GM18502 (cell line): ENCODE measurements around the gene MYL7.
"Not testable (repeated sequence)": the region's sequence is repeated elsewhere in the genome, so short reads cannot be mapped to it uniquely, and the experiment has no call there.

ENCODE experiments used
- ATAC-seq: cut with Tn5 transposase; IDR thresholded peaks from one replicate; pipeline ENCODE4 v1.9.1; 2021; ENCODE audit warnings: mild to moderate bottlenecking; ENCODE audit not compliant: unreplicated experiment, poor library complexity

Gene MYL7

DNA sequence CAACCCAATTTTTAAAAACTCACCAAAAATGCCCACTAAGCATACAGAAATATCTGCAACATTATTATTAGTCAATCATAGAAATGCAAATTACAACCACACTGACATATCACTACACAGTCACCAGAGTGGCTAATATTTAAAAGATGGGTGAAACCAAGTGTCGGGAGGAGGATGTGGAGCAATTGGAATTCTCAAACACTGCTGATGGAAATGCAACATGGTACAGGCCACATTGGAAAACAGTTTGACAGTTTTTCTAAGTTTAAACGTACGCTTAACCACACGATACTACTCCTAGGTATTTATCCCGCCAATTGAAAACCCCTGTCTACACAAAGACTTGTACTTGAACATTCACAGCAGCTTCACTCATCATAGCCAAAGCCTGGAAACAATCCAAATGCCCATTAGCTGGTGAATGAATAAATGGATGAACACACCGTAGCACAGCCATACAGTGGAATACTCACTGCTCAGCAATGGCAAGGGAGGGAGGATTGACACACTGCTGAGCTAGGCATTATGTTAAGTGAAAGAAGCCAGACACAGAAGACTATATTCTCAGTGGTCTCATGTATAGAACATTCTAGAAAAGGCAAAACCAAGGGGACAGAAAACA is 31.8 kb upstream of the MYL7 start:
- ATAC-seq = no peak

DNA sequence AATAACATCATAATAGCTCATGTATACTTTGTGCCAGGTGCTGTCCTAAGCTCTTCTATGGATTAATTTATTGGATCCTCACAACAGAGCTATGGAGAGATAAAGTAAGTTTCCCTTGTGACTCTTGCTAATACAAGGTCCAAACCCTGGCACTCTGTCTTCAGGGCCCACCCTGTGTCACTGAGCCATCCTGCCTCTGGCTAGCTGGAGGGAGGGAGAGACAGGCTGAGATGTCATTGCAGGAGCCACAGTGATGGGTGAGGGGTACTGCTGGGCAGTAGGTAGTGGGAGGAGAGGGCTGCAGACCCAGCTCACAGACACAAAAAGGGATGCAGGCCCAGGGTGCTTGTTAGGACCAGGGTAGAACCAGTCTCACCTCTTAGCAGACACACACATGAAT is 31.2 kb upstream of the MYL7 start:
- no peak for ATAC-seq

DNA sequence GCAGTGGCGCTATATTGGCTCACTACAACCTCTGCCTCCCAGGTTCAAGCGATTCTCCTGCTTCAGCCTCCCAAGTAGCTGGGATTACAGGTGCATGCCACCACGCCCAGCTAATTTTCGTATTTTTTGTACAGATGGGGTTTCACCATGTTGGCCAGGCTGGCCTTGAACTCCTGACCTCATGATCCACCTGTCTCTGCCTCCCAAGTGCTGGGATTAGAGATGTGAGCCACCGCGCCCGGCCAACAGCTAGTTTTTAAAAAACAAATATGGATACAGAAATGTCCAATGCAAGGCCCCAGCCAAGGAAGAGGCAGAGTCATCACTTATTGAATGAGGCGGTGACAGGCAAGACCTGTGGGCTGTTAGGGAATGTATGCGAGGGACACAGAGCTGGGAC is 30.8 kb upstream of the MYL7 start:
- not testable (repeated sequence) for ATAC-seq

DNA sequence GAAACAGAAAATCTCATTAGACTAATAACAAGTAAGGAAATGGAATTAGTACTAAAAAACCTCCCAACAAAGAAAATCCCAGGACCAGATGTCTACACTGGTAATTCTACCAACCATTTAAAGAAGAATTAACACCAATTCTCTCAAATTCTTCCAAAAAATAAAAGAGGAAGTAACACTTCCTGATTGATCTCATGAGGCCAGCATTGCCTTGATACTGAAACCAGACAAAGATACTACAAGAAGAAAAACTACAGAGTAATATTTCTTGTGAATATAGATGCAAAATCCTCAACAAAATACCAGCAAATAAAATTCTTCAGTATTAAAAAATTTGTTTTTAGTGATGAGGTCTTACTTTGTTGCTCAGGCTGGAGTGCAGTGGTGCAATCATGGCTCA is 26.8 kb upstream of the MYL7 start:
- ATAC-seq = no peak

DNA sequence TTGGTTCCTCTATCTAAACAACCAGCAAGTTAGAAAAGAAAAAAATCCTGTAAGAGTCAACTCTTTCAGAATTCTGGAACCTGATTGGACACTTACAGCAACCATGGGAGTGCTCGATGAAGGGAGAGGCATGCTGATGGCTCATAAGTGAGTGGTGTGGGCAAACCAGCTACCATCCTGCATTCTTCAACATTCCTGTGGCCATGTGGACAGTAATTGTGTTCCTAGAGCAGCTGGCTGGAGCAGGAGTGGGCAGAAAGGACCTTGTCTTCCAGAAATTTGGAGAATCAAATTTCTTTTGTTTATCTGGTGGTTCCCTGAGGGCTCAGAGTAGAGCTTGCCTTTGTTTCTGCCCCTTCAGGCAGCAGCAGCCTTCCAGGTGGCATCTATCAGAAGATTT is 22.5 kb upstream of the MYL7 start:
- ATAC-seq = no peak

DNA sequence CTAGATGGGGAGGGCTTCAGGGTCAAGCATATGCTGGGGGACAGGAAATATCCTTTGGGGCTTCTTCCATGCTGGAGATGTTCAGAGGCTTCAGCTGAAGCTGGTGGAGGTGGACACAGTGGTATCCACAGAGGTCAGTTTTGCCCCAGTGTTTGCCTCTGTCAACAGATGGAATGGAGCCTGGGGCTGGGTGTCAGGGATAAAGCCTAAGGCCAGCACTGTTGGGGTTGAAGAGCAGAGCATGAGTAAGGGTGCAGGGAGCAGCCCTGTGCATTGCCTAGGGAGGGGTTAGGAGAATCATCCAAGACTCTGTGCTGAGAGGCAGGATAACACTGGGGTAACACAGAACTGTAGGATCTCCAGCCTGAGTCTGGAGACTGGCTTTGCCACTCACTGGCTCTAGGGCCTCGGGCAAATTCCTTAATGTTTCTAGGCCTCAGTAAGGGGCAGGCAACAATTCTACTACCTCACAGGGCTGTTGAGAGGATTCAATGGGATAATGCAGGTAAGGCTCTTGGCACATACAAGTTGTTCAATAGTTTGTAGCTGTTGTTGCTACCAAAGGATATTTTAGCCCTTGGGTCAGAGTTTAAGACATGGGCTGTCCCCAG is 21.8 kb upstream of the MYL7 start:
- ATAC-seq = no peak

DNA sequence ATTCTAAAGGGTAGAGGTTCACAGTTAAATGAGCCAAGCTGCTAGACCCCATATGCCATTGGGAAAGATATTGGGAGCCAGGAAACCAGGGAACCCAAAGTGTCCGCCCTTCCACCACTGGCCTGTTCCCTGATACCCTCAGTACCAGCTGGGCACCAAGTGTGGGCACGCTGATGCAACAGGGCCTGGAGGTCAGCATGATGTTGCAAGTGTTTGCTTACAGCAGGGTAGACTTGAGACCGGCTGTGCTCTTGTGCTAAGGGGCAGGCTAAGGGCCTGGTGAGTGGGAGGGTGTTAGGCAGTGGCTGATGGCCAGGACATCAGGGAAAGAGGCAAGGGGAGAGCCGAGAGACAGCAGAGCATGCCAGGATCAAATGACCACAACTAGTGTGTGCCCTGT is 21.0 kb upstream of the MYL7 start:
- no peak for ATAC-seq

DNA sequence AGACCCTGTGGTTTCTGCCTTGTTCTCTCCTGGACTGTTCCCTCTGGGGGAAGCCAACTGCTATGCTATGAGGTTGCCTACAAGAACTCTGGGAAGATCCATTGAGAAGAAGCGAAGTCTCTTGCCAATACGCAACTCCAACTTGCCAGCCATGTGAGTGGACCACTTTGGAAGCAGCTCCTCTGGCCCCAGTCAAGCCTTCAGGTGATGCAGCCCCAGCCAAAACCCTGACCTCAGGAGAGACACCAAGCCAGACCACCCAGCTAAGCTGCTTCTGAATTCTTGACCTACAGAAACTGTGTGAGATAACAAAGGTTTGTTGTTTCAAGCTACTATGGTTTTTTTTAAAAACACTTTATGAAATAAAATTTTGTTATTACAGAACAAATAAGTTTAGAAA is 20.2 kb upstream of the MYL7 start:
- ATAC-seq = no peak

DNA sequence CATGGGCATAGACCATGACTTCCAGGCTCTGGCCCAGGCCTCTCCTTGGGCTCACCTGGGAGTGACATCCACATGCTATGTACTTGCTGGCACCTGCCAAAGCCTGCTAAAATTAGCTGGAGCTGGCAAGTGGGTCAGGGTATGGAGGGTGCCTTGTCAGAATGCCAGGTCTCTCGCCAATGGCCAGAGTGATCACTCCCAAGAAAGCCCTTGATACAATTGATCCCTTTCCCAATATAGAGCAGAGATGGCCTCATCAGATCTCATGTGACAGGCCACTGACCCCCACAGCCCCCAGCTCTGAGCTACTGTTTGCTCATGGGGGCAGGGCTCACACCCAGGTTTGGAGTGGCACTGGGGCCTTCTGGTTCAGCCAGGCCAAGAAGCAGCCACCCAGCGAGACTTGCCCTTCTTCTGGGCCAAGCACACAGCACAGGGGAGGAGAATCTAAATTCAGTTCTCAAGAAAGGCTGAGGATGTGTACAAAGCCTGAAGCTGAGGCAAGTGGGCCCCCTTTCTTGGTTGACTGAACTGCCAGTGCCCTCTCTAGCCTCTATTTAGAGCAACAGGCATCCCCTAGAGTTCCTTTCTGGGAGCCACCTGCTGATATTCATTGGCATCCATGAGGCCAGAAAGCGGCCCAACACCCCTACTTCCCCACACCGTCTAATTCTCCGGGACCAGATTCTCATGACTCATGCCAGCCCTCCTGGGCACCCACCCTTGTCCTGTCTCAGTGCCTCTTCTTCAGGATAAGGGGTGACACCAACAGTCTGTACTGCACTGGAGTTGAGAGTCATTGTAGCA is 18.9 kb upstream of the MYL7 start:
- no peak for ATAC-seq

DNA sequence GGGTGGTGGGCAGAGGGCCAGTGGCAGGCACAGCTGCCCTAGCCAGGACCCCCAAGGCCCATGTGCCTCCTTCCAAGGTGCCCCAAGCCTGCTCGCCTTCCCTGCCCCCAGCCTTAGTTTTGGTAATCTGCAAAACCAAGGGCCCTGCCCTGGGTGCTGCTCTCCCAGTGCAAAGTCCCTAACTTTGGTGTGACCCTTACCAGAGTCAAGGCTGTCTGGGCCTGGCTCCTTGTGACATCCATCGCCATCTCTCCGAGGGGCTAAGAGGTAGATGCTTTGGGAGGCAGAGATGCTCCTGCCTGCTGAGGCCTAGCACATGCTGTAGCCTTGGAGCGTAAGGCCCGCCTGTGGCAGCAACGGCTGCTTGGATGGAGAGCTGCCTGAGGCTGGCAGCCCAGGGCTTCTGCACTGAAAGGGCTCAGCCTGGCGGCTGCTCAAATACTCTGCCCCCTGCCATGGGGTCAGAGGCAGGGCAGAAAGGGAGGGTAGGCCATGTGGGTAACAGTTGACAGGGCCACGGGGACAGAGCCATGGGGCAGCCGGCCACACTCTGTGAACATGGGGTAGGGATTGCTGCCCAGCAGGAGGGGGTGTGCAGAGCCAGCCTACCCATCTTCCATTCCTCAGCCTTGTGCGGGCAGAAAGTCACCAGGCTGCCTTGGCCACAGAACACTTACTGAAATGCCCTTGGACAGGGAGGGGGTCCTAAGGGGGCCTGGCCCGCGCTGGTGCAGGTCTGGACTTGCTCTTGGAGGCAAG is 17.9 kb upstream of the MYL7 start:
- no peak for ATAC-seq

DNA sequence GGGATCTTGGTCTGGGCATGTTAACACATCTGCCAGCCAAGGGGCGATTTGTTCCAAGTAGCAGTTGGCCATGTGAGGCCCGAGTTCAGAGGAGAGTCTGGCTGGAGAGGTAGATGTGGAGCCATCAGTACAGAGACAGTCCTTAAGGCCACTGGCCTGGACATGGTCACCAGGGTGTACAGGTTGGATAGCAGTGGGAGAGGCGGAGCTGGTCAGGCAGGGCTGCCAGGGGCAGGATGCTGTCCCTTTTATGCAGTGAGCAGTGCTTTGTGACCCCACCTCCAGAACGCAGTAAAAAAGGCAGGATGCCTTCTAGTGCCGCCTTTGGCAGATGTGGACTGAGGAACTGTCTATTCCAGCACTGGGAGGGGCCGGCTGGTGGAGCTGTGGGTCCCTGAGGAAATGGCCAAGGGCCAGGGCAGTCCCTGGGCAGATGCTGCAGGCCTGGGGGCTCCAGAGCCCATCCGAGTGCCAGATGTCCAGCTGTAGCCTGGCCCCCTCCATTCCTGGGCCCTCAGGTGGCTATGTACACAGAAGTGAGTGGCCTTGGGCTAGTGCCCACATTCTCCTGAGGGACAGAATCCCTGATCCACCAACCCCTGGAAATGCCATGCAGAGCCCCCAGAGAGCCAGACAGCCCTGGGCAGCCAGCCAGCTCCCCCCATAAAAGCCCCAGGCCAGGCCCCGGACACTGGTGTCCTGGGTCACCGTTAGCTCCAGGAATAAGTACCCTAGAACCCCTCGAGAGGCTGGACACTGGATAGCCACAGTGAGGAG is 17.2 kb upstream of the MYL7 start:
- no peak for ATAC-seq

DNA sequence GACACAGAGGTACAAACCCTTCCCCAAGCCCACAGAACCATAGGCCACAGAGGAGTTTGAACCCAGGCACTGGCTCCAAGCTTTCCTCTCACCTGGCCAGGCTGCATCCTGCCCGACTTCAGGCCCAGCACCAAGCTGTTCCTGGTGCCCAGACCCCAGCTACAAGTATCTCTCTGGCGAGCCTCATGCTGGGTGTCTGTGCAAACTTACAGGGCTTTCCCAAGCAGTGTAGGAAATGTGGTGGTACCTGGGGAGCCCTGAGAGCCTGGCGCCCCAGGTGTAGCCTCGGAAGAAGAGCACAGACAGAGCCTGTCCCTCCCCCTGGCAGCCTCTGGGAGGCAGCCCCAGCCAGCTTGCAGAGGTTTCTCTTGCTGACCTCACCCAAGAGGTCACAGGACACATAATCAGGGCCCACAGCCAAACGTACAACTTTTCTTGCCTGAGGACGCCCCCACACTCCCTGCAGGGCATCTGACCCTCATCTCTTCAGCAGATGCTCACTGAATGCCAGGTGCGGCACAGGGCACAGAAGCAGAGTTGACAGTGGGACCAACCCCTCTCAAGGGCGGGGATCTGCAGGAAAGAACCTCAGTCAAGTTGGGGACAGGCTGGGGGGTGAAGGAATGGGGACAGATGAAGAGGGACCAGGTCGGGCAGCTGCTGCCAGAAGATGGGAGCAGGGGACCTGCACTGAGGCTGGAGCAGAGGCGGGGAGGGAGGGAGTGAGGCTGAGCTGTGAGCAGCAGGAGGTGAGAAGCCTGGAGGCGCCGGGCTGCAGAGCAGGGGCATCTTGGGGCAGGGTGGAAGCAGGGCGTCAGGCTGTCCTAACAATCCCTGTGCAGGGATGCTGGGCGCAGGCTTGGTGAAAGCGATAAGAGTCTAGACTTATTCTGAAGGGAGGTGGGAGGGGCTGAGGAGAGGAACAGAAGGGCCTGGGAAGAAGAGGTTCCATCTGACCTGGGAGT is 16.3 kb upstream of the MYL7 start:
- ATAC-seq = no peak

DNA sequence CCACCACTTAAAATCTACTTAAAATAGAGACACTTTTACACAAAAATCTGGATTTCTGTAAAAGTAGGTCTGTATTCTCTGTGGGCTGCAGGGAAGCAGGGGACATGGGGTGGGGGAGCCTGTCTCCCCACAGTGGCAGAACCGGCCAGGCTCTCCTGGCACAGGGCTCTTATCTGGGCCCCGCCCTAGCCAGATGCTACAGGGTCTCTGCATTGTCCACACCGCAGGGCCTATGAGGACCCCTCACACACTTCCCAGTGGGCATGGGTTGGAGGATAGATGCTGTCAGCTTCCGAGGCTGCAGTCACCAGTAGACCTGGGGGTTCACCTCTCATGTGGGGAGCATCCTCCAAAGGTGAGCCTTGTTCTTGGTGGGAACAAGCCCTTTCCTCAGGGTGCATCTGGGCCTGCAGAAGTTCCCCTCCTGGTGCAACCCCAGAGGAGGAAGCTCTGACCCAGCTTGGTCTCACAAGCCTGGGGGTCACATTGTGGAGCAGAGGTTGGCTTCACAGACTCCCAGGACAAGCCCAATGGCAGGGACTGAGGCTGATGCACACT is 15.4 kb upstream of the MYL7 start:
- ATAC-seq = no peak

DNA sequence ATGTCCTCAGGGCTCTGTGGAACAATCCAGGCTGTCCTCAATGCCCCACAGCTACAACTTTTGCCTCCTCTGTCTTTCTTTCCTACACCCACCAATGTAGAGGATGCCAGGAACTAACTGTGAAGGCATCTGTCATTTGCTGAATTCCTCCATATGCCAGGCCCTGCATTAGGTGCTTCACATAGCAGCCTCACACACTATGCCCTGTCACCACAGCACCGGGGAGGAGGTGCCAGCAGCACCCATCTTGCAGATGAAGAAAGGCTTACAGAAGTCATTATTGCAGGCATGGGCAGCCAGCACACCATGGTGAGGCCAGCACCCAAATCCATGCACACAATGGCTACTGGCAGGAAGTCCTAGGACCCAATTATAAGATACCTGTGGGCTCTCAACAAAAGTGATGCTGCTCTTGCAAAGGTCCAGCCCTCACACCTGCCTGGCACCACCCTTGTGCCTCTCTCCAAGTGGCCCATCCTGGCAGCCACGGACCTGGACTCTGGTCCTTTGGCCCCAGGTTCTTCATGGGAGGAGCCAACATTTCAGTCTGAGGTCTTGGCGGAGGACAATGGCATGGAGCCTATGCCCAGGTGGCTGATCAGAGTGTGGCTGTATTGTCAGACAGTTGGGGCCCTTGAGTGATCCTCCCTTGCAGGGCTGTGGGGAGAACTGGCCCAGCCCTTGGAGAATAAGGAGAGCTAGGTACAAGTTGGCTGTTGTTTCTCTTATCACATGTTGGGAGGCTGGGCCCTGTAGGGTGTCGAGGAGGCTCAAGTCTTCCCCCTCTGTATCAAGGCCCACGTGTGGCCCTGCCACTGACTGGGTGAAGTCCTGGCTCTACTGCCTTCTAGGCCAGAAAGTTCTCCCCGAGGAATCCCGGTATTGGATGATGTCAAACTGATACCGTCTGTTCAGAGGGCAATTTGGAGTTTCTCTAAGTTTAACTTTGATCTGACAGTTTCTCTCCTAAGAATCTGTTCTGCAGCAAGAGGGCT is 14.4 kb upstream of the MYL7 start:
- no peak for ATAC-seq

DNA sequence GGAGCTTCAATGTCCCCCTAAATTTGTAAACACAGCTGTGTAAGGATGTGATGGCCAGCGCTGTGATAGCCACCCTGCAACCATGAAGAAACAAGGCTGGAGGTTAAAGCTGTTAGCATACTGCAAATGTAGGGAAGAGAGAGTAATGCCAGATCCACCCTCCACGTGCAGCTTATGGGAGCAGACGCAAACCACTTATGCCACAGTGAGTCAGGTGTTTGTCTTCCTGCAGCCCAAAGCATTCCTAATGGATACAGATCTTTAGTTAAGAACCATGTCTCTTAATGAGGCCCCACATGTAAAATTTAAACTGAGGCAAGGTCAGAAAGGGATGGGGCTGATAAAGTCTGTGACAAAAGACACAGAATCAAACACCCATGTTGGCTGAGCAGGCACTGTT is 13.6 kb upstream of the MYL7 start:
- ATAC-seq = no peak

DNA sequence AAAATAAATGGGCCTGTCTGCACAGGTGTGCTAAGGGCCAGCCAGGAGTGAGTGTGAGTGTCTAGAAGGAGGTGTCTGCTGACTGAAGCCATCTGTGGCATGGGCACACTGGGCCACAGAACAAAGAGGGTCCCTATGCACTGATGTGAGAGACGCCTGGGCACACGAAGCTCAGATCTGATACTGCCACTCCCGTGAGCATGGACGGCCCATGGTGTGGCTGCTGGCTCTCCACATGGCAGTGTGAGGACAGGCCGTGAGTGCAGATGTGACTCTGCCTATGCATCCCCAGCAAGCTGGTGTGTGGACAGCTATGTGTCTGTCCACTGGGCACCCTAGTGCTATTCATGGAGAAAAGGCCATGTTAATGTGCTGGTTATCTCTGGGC is 12.8 kb upstream of the MYL7 start:
- no peak for ATAC-seq

DNA sequence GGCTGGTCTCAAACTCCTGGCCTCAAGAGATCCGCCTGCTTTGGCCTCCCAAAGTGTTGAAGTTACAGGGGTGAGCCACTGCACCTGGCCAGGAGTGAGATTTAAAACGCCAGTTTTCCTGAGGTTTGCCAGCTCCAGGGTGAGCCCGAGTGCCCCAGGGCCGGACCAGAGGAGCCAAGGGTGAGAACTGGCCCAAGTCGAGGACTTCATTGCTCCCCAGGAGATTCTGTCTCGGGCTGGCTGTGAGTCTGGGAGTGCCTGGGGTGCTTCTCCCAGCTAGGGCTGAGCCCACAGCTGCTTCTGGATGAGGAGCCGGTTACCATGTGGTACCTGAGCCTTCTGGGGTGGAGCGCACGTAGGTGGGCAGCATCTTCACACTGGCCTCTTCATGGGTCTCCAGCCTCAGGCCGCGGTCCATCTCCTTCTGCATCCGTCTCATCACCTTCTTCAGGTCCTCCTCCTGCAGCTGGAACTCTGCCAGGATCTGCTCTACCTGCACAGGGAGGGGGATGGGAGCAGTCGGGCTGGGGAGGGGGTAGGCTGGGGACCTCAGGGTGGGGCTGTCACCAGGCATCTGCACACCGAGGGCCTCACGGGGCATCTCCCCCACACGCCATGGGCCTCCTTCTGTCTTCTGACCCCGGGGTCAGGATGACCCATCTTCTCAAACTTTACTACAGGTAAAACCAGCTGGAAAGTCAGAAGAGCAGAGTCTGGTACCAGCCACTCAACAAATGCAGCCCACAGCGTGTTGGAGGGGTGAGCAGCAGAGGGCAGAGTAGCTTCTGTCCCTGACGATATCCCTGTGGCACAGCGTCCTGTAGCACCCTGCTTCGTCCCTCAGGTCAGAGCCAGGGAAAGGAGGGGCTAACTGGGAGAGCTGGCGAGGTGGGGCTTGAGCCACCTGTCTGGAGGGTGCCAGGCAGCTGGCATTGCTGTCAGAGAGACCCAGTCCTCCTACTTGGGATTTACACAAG is 12.1 kb upstream of the MYL7 start:
- ATAC-seq = no peak
